HL-60 (cell line): ENCODE results near the gene XPO1.

Experiments used
- POLR2AphosphoS5 ChIP-seq: IDR thresholded peaks from 2 replicates; pipeline ENCODE4 v1.6.1; 2012; ENCODE audit warnings: low read depth
- SPI1 ChIP-seq: IDR thresholded peaks from 2 replicates; pipeline ENCODE4 v1.6.1; 2012; ENCODE audit warnings: low read depth, mild to moderate bottlenecking, borderline replicate concordance
- TF ChIP-seq, protein P1 (sequence below): IDR thresholded peaks from one replicate; pipeline ENCODE4 v1.5.1; 2011; ENCODE audit warnings: low read length, control low read depth, inconsistent platforms; ENCODE audit not compliant: insufficient read depth
- TF ChIP-seq, protein P2 (sequence below): IDR thresholded peaks from 2 replicates; pipeline ENCODE4 v1.6.1; 2012; ENCODE audit warnings: low read depth; ENCODE audit not compliant: insufficient replicate concordance

DNA sequence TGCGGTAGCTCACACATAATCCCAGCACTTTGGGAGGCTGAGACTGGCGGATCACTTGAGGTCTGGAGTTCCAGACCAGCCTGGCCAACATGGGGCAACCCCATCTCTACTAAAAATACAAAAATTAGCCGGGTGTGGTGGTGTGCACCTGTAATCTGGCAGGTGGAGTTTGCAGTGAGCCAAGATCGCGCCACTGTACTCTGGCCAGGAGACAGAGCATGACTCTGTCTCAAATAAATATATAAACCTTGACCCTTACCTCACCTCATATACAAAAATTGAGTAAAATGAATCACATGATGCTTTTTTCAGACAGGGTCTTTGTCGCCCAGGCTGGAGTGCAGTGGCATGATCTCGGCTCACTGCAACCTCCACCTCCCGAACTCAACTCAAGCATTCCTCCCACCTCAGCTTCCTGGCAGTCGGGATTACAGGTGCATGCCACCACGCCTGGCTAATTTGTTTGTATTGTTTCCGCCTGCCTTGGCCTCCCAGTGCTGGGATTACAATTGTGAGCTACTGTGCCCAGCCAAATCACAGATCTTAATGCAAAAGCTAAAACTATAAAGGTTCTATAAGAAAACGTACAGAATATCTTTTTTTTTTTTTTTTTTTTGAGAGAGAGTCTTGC, 25.3 kb downstream of the XPO1 start:
- TF ChIP-seq, protein P1, sequence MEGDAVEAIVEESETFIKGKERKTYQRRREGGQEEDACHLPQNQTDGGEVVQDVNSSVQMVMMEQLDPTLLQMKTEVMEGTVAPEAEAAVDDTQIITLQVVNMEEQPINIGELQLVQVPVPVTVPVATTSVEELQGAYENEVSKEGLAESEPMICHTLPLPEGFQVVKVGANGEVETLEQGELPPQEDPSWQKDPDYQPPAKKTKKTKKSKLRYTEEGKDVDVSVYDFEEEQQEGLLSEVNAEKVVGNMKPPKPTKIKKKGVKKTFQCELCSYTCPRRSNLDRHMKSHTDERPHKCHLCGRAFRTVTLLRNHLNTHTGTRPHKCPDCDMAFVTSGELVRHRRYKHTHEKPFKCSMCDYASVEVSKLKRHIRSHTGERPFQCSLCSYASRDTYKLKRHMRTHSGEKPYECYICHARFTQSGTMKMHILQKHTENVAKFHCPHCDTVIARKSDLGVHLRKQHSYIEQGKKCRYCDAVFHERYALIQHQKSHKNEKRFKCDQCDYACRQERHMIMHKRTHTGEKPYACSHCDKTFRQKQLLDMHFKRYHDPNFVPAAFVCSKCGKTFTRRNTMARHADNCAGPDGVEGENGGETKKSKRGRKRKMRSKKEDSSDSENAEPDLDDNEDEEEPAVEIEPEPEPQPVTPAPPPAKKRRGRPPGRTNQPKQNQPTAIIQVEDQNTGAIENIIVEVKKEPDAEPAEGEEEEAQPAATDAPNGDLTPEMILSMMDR, result no peak
- TF ChIP-seq, protein P2, sequence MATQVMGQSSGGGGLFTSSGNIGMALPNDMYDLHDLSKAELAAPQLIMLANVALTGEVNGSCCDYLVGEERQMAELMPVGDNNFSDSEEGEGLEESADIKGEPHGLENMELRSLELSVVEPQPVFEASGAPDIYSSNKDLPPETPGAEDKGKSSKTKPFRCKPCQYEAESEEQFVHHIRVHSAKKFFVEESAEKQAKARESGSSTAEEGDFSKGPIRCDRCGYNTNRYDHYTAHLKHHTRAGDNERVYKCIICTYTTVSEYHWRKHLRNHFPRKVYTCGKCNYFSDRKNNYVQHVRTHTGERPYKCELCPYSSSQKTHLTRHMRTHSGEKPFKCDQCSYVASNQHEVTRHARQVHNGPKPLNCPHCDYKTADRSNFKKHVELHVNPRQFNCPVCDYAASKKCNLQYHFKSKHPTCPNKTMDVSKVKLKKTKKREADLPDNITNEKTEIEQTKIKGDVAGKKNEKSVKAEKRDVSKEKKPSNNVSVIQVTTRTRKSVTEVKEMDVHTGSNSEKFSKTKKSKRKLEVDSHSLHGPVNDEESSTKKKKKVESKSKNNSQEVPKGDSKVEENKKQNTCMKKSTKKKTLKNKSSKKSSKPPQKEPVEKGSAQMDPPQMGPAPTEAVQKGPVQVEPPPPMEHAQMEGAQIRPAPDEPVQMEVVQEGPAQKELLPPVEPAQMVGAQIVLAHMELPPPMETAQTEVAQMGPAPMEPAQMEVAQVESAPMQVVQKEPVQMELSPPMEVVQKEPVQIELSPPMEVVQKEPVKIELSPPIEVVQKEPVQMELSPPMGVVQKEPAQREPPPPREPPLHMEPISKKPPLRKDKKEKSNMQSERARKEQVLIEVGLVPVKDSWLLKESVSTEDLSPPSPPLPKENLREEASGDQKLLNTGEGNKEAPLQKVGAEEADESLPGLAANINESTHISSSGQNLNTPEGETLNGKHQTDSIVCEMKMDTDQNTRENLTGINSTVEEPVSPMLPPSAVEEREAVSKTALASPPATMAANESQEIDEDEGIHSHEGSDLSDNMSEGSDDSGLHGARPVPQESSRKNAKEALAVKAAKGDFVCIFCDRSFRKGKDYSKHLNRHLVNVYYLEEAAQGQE, result no peak
- TF ChIP-seq POLR2AphosphoS5 (no peak), SPI1 (no peak)
